Mesothelial cell of epicardium (in vitro differentiated cells): ENCODE measurements around the gene RALGPS2. TPM values are rescaled to one million over a fixed set of nuclear protein-coding genes. Genes with fewer than 3 reads are reported as not detected.
"Not testable (repeated sequence)": the region's sequence is repeated elsewhere in the genome, so short reads cannot be mapped to it uniquely, and the experiment has no call there.

Experiments used
- DNase-seq, 2 experiments: peaks; one replicate each; pipeline ENCODE4 v3.0.0; 2021; ENCODE audit warnings: low spot score in 2 of 2; ENCODE audit not compliant: unreplicated experiment in 2 of 2
- H3K27ac Mint-ChIP-seq: 2 replicates; pipeline ENCODE4 v1.8.0; 2021; ENCODE audit warnings: mixed read lengths
- H3K27me3 Mint-ChIP-seq: 2 replicates; pipeline ENCODE4 v1.8.0; 2021; ENCODE audit warnings: low read depth, mixed read lengths
- H3K36me3 Mint-ChIP-seq: 2 replicates; pipeline ENCODE4 v1.8.0; 2021; ENCODE audit warnings: mixed read lengths
- H3K4me1 Mint-ChIP-seq: 2 replicates; pipeline ENCODE4 v1.8.0; 2021; ENCODE audit warnings: mixed read lengths
- H3K4me3 Mint-ChIP-seq: 2 replicates; pipeline ENCODE4 v1.8.0; 2021; ENCODE audit warnings: mild to moderate bottlenecking, moderate library complexity, mixed read lengths
- H3K9me3 Mint-ChIP-seq: 2 replicates; pipeline ENCODE4 v1.8.0; 2021; ENCODE audit warnings: mixed read lengths
- CTCF ChIP-seq: fragments of 200-600 bp; sonication (generic); IDR thresholded peaks from one replicate; pipeline ENCODE4 v1.5.0; 2021; ENCODE audit warnings: antibody characterized with exemption; ENCODE audit not compliant: unreplicated experiment
- total RNA-seq: library from RNA; stranded (reverse); gene quantifications from 3 replicates; pipeline ENCODE4 v1.2.1, GENCODE V29; 2021

The RALGPS2 gene
- total RNA-seq, 1 donor from 2014 or later: 50.9 TPM

GRCh38 chr1:178752891-178753290 lies 27.8 kb downstream of the RALGPS2 start:
- Mint-ChIP-seq H3K36me3 (peaks cover 18% of the 10 kb centered on the region), H3K27ac (no peak overlapping the region), H3K27me3 (no peaks in the 10 kb centered on the region), H3K4me3 (no peak overlapping the region), H3K9me3 (peaks cover 18% of the 10 kb centered on the region), H3K4me1 (no peaks in the 10 kb centered on the region)
- no peak for TF ChIP-seq CTCF
- DNase-seq: no peak

GRCh38 chr1:178754655-178755256 lies 29.7 kb downstream of the RALGPS2 start:
- not testable (repeated sequence) for H3K27ac Mint-ChIP-seq, H3K4me1 Mint-ChIP-seq, DNase-seq, H3K4me3 Mint-ChIP-seq, H3K27me3 Mint-ChIP-seq
- Mint-ChIP-seq H3K36me3 (peaks cover 32% of the 10 kb centered on the region), H3K9me3 (peaks cover 36% of the 10 kb centered on the region)

- TF ChIP-seq CTCF: peak; percentile 20
- no peak overlapping the region for H3K27ac Mint-ChIP-seq
- no peaks in the 10 kb centered on the region for H3K27me3 Mint-ChIP-seq
- no peak for DNase-seq
- H3K4me1 Mint-ChIP-seq: no peaks in the 10 kb centered on the region
- H3K9me3 Mint-ChIP-seq: peaks cover 47% of the 10 kb centered on the region
- peaks cover 61% of the 10 kb centered on the region for H3K36me3 Mint-ChIP-seq
- no peak overlapping the region for H3K4me3 Mint-ChIP-seq
These were observed 43.4 kb downstream of the RALGPS2 start for GRCh38 chr1:178768423-178768822.

- H3K36me3 Mint-ChIP-seq: peaks cover 25% of the 10 kb centered on the region
- H3K27me3 Mint-ChIP-seq: no peaks in the 10 kb centered on the region
- H3K4me1 Mint-ChIP-seq: no peaks in the 10 kb centered on the region
- TF ChIP-seq CTCF: no peak
- H3K9me3 Mint-ChIP-seq: peaks cover 7% of the 10 kb centered on the region
- H3K27ac Mint-ChIP-seq: no peak overlapping the region
- H3K4me3 Mint-ChIP-seq: no peak overlapping the region
- DNase-seq: no peak
These were observed 47.9 kb downstream of the RALGPS2 start for GRCh38 chr1:178772952-178773351.

- no peak overlapping the region for H3K4me3 Mint-ChIP-seq
- peak; percentile 66 for TF ChIP-seq CTCF
- no peaks in the 10 kb centered on the region for H3K4me1 Mint-ChIP-seq
- no peak for DNase-seq
- H3K27me3 Mint-ChIP-seq: no peaks in the 10 kb centered on the region
- H3K9me3 Mint-ChIP-seq: peaks cover 4% of the 10 kb centered on the region
- no peak overlapping the region for H3K27ac Mint-ChIP-seq
- H3K36me3 Mint-ChIP-seq: peaks cover 18% of the 10 kb centered on the region
These were observed 49.2 kb downstream of the RALGPS2 start for GRCh38 chr1:178774263-178774662.

GRCh38 chr1:178776553-178776952 lies 51.5 kb downstream of the RALGPS2 start:
- Mint-ChIP-seq H3K36me3 (peaks cover 21% of the 10 kb centered on the region), H3K9me3 (peaks cover 7% of the 10 kb centered on the region), H3K4me3 (no peak overlapping the region), H3K4me1 (peaks cover 14% of the 10 kb centered on the region), H3K27me3 (no peaks in the 10 kb centered on the region), H3K27ac (peak overlapping the region; percentile 69)
- no peak for TF ChIP-seq CTCF
- DNase-seq: no peak
